GM19099 (cell line): Measurements from ENCODE around the gene JAM3.

Experiments
- POLR2A ChIP-seq: IDR thresholded peaks from 3 replicates; pipeline ENCODE4 v1.6.1; 2011; ENCODE audit warnings: low read depth; ENCODE audit not compliant: insufficient read length; ENCODE audit errors: extremely low read depth

The JAM3 gene

DNA sequence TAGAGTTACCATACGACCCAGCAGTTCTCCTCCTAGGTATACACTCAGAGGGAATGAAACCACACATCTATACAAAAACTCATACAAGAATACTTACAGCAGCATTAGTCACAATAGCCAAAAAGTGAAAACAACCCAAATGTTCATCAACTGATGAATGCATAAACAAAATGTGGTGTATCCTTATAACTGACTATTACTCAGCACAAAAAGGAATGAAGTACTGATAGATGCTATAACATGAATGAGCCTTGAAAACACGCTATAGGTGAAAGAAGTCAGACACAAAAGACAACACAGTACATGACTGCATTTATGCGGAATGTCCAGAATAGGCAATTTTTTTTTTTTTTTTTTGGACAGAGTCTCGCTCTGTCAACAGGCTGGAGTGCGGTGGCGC lies 131.8 kb downstream of the JAM3 start:
- TF ChIP-seq POLR2A: no peak
